ENCODE results near the gene SLC22A13. TPM values are rescaled to one million over a fixed set of nuclear protein-coding genes. Genes with fewer than 3 reads are reported as not detected.

SLC22A13 gene
- total and polyA plus RNA-seq, 10 of the 15 experiments (the other 5 are each of a cell fraction or from before 2014, with no cell fraction given) = 0.03 to 0.19 (median 0.11) TPM; not detected in 5

DNA sequence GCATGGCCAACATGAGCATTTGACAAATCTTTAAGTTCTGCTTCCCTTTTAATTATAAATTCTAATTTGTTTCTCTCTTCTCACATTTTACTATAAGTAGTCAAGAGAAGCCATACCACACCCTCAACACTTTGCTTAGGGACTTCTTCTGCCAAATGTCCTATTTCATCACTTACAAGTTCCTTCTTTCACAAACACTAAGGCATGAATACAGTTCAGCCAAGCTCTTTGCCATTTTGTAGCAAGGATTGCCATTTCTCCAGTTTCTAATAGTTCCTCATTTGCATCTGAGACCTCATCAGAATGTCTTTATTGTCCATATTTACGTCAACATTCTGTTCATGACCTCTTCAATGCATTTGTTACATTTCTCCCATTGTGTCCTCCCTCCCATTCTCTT lies 45.9 kb downstream of the SLC22A13 start:
- intact Hi-C loops (cut with micrococcal nuclease; ENCODE audit: unreplicated experiment) (no loop called here), in situ Hi-C loops (cut with MboI) (no loop called here)
- ChIA-PET CTCF (no interaction called here), POLR2A (no interaction called here), SMC1A (ENCODE audit: uncharacterized antibody, unreplicated experiment) (no interaction called here), RAD21 (ENCODE audit: unreplicated experiment) (no interaction called here)
- ATAC-seq (no peak), FAIRE-seq (no peak), DNase-seq (ENCODE audit: low read depth, low spot score) (no peak)
- Histone ChIP-seq H3K4me2 (ENCODE audit: control insufficient read depth, insufficient read depth) (no peak overlapping the region), H3K27me3 (replicated peaks in 1 of 2; ENCODE audit: control insufficient read depth in 2 of 2, insufficient read depth in 2 of 2, low read length in 1 of 2) (peaks cover 0 to 3% of the 10 kb centered on the region in 2 experiments; a peak in 1 of 4 replicates), H3K36me3 (ENCODE audit: control insufficient read depth in 2 of 2, insufficient read depth in 2 of 2, low read length in 1 of 2) (no peaks in the 10 kb centered on the region), H3K4me1 (ENCODE audit: control insufficient read depth, insufficient read depth, low read length) (no peaks in the 10 kb centered on the region), H2AFZ (ENCODE audit: control insufficient read depth, low read depth, low read length) (no peak overlapping the region), H4K20me1 (ENCODE audit: control insufficient read depth, insufficient read depth) (no peaks in the 10 kb centered on the region), H3K27ac (ENCODE audit: control insufficient read depth, insufficient read depth) (no peak overlapping the region), H3K9ac (ENCODE audit: control insufficient read depth, insufficient read depth, low read length) (no peak overlapping the region), H3K4me3 (no peak overlapping the region), H3K9me3 (replicated peaks; ENCODE audit: control insufficient read depth, insufficient read depth, low read length) (no peaks in the 10 kb centered on the region), H3K79me2 (ENCODE audit: control insufficient read depth, insufficient read depth, low read length) (no peaks in the 10 kb centered on the region)
- no TSS peak for BruUV-seq (replicated peaks)
- TF ChIP-seq IKZF2 (IDR thresholded peaks at IDR 0.05) (no peak), POLR2AphosphoS2 (IDR thresholded peaks at IDR 0.05; ENCODE audit: low read depth, low read length) (no peak), TCF12 (IDR thresholded peaks at IDR 0.05; ENCODE audit: low read depth, low read length) (no peak), SIN3A (IDR thresholded peaks at IDR 0.05; ENCODE audit: low read depth, low read length) (no peak), GATAD2B (conservative IDR thresholded peaks at IDR 0.05; ENCODE audit: low read depth) (no peak), KDM1A (IDR thresholded peaks at IDR 0.05; ENCODE audit: borderline replicate concordance) (no peak), STAT3 (IDR thresholded peaks at IDR 0.05; ENCODE audit: low read depth, low read length) (no peak), ZNF24 (IDR thresholded peaks at IDR 0.05) (no peak), SP1 (IDR thresholded peaks at IDR 0.05; ENCODE audit: low read depth, low read length) (no peak), RUNX3 (IDR thresholded peaks at IDR 0.05; ENCODE audit: low read length) (no peak), POU2F2 (IDR thresholded peaks at IDR 0.05; ENCODE audit: borderline replicate concordance, low read depth, low read length) (no peak)
- WGBS (ENCODE audit: insufficient coverage, insufficient replicate concordance, low lambda C conversion rate, missing lambda C conversion rate) = 0% methylated on average over 1 of the region's 1 CpG

DNA sequence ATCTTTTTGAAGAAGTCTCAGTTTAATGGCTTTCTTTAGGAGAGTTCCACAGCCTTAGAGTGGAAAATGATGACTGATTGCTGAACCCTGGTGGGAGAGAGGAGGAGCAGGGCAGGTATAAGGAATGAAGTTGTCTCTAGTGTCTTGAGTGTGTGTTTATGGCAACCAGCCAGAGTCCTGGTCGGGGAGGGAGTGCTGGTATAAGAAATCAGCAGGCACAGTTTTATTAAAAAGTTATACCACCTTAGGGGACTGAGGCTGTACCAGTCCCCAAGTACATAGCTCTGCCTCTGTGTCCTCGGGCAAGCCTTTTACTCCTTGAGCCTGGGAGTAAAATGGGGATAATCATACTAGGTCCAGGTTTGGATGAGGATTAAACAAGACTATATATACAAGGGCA lies 46.3 kb downstream of the SLC22A13 start:
- H3K9ac ChIP-seq (ENCODE audit: control insufficient read depth, insufficient read depth, low read length) = no peak overlapping the region
- no peak for FAIRE-seq
- in situ Hi-C loops (cut with MboI) (no loop called here), intact Hi-C loops (cut with micrococcal nuclease; ENCODE audit: unreplicated experiment) (no loop called here)
- H3K4me1 ChIP-seq (ENCODE audit: control insufficient read depth, insufficient read depth, low read length) = no peaks in the 10 kb centered on the region
- ChIA-PET RAD21 (ENCODE audit: unreplicated experiment) (no interaction called here), POLR2A (no interaction called here), SMC1A (ENCODE audit: uncharacterized antibody, unreplicated experiment) (interaction anchor here (0.6 kb wide), 1 partner anchor 317 kb away, joined by 3 read pairs; no protein-coding TSS in a partner anchor), CTCF (no interaction called here)
- WGBS (ENCODE audit: insufficient coverage, insufficient replicate concordance, low lambda C conversion rate, missing lambda C conversion rate) = 0% methylated on average over 2 of the region's 2 CpGs
- H2AFZ ChIP-seq (ENCODE audit: control insufficient read depth, low read depth, low read length) = no peak overlapping the region
- no TSS peak for BruUV-seq (replicated peaks)
- H3K36me3 ChIP-seq (ENCODE audit: control insufficient read depth in 2 of 2, insufficient read depth in 2 of 2, low read length in 1 of 2) = no peaks in the 10 kb centered on the region
- no peak overlapping the region for H3K4me3 ChIP-seq
- H3K79me2 ChIP-seq (ENCODE audit: control insufficient read depth, insufficient read depth, low read length) = no peaks in the 10 kb centered on the region
- TF ChIP-seq POLR2A (IDR thresholded peaks at IDR 0.05; ENCODE audit: low read depth, low read length) (no peak), POLR2AphosphoS2 (IDR thresholded peaks at IDR 0.05; ENCODE audit: low read depth, low read length) (no peak), CHD2 (IDR thresholded peaks at IDR 0.05; ENCODE audit: borderline replicate concordance, low read depth, low read length) (no peak), ZSCAN29 (IDR thresholded peaks at IDR 0.05) (no peak)
- TF ChIP-seq, protein P1, sequence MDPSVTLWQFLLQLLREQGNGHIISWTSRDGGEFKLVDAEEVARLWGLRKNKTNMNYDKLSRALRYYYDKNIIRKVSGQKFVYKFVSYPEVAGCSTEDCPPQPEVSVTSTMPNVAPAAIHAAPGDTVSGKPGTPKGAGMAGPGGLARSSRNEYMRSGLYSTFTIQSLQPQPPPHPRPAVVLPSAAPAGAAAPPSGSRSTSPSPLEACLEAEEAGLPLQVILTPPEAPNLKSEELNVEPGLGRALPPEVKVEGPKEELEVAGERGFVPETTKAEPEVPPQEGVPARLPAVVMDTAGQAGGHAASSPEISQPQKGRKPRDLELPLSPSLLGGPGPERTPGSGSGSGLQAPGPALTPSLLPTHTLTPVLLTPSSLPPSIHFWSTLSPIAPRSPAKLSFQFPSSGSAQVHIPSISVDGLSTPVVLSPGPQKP (IDR thresholded peaks at IDR 0.05; ENCODE audit: low read depth, low read length) = no peak
- TF ChIP-seq, protein P2, sequence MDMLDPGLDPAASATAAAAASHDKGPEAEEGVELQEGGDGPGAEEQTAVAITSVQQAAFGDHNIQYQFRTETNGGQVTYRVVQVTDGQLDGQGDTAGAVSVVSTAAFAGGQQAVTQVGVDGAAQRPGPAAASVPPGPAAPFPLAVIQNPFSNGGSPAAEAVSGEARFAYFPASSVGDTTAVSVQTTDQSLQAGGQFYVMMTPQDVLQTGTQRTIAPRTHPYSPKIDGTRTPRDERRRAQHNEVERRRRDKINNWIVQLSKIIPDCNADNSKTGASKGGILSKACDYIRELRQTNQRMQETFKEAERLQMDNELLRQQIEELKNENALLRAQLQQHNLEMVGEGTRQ (IDR thresholded peaks at IDR 0.05; ENCODE audit: borderline replicate concordance, low read depth, low read length) = no peak
- TF ChIP-seq, protein P3, sequence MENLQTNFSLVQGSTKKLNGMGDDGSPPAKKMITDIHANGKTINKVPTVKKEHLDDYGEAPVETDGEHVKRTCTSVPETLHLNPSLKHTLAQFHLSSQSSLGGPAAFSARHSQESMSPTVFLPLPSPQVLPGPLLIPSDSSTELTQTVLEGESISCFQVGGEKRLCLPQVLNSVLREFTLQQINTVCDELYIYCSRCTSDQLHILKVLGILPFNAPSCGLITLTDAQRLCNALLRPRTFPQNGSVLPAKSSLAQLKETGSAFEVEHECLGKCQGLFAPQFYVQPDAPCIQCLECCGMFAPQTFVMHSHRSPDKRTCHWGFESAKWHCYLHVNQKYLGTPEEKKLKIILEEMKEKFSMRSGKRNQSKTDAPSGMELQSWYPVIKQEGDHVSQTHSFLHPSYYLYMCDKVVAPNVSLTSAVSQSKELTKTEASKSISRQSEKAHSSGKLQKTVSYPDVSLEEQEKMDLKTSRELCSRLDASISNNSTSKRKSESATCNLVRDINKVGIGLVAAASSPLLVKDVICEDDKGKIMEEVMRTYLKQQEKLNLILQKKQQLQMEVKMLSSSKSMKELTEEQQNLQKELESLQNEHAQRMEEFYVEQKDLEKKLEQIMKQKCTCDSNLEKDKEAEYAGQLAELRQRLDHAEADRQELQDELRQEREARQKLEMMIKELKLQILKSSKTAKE (IDR thresholded peaks at IDR 0.05; ENCODE audit: low read depth, poor library complexity, severe bottlenecking) = no peak
- no peaks in the 10 kb centered on the region for H4K20me1 ChIP-seq (ENCODE audit: control insufficient read depth, insufficient read depth)
- DNase-seq (ENCODE audit: low read depth, low spot score) = no peak
- no peaks in the 10 kb centered on the region for H3K9me3 ChIP-seq (replicated peaks; ENCODE audit: control insufficient read depth, insufficient read depth, low read length)
- no peak overlapping the region for H3K27ac ChIP-seq (ENCODE audit: control insufficient read depth, insufficient read depth)
- H3K4me2 ChIP-seq (ENCODE audit: control insufficient read depth, insufficient read depth) = no peak overlapping the region
- ATAC-seq = no peak
- H3K27me3 ChIP-seq (replicated peaks in 1 of 2; ENCODE audit: control insufficient read depth in 2 of 2, insufficient read depth in 2 of 2, low read length in 1 of 2) = peaks cover 0 to 3% of the 10 kb centered on the region in 2 experiments; a peak in 1 of 4 replicates
